ENCODE data around the gene ANKRD60.

The ANKRD60 gene, protein sequence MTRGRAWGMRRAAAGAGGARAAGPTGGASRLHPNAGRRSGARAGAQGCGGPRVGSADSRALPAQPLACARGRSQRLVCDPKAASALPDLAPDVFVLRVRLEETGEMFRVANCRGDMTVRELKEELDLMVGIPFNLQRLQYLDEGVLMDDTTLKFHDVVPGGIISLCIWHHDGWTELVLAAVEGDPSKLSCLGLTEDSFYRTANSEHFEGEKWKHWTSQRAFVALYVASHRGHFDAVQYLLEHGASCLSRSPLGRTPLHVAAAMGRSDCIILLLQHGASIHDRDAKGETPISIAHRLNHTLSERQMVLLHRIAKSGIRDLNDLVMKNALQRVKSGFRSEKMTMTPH

DNA sequence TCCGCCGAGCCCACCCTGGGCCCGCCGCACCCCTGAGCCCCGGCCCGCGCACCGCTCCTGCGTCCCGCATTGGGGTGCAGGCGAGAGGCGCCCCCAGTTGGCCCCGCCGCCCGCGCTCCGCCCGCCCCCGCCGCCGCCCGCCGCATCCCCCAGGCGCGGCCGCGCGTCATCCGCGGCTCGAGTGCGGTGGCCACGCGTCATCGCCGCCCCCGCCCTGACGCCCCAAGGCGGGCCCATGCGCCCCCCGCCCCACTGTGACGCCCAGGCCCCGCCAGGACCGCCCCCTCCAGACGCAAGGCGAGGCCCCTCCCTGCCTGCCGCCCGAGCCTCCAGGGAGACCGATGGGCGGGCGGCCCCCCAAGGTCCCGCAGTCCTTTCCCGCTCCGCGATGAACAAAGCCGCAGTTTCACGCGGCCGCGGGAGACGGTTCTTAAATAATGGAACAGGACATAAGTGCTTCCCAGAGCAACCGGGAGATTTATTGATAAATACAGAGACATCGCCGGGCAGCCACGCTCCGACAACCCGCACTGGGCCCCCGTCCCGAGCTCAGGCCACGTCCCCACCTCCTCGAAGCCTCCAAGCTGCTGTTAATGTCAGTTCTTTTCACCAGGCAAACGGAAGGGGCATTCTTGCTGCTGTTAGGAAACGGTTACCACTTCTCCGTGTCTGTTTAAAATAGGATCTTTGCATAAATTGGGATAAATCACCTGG lies at the start of gene ANKRD60:
TSS of gene ANKRD60 (minus strand) at position 170 of the 714 bp plus-strand sequence. CDS start at position 170, 0 bp downstream.
- DNase-seq (ENCODE audit: low read depth) = no peak

DNA sequence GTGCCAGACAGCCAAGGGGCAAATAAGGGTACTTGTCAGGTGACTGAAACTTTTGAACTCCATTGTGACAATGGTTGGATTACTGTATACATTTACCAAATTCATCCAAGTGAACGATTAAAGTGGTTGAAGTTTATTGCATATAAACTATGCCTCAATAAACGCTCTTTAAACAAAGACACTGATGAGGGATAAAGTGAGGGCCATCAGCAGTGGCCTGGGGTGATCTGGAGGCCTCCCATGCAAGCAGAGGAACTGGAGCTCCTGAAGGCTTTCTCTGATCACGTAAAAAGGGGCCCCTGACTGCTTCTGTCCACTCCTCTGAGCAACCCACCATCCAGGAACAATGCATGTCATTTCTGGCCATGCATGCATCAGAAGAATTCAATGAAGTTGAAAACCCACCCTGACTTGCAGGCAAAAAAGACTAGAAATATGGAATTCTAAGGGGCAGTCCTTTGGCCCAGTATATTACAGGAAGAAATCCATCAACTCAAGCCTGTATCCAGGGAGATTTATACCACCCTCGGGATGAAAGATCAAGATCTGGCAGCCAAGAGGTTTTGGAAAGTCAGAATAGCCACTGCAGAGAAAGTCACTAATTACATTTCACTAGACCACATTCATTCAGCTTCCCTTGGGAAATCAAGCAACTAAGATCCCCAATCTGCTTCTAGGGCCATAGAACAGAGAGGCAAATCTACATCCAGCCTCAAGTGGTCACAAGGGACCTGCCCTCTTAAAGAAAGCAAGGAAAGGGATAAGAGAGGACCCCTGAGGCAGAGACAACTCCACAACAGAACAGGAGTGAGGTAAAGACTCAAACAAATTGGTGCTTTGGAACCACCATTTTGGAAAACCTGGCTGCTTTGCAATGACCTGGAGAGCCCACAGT lies 49.4 kb upstream of the ANKRD60 start:
- DNase-seq (ENCODE audit: low read depth) = no peak

DNA sequence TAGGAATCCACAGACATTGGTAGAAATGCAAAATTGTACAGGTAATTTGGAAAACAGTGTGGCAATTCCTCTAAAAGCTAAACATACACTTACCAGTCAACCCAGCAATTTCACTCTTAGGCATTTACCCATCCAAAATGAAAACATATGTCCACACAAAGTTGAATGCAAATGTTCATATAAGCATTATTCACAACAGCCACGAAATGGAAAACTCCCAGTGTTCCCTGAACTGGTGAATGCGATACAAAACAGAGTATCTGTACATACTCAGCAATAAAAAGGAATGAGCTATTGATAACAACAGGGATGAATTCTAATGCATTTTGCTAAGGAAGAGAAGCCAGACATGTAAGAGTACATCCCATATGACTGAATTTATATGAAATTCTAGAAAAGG lies 48.7 kb upstream of the ANKRD60 start:
- no peak for DNase-seq (ENCODE audit: low read depth)

DNA sequence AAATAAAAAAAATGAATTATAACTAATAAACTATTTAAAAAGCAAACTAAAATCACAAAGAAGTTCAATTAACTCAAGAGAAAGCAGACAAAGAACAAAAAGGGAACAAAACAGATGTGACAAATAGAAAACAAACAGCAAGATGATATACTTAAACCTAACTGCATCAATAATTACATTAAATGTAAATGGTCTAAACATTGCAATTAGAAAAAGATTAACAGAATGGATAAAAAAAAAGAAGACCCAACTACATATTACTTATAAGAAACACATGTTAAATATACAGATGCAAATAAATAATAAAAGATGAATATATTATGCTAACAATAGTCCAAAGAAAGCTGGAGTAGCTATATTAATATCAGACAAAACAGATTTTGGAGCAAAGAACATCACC lies 45.9 kb upstream of the ANKRD60 start:
- no peak for DNase-seq (ENCODE audit: low read depth)

DNA sequence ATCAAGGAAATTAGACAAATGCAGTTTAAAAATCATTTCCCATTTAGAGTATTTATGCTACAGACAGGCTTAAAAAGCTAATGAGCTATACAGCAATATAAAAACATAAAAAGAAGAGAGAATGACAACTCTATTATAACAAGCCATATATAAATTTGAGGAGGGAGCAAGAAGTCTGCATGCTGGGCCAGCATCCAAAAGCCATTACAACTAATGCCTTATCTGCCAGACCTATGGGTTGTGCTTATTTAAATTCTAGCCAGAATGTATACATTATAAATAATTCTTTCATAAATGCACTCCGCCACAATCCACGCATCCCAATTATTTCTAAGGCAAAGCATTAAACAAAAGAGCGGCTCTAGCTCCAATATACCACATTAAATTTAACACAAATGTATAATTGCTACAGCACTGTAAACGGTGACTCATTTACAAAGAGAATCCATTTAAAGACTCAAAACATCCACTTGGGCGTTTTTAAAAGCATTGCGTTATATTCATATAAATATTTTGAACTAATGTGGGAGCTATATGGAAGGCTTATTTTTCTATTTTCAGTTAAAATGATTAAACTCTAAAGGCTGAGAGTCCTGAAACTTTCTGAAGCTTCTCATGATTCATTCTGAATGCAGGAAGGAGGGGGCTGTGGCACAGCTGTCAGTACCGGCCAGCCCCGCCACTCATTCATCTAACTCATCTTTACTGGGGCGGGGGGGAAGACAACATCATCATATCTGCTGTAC lies 43.3 kb upstream of the ANKRD60 start:
- no peak for DNase-seq (ENCODE audit: low read depth)

DNA sequence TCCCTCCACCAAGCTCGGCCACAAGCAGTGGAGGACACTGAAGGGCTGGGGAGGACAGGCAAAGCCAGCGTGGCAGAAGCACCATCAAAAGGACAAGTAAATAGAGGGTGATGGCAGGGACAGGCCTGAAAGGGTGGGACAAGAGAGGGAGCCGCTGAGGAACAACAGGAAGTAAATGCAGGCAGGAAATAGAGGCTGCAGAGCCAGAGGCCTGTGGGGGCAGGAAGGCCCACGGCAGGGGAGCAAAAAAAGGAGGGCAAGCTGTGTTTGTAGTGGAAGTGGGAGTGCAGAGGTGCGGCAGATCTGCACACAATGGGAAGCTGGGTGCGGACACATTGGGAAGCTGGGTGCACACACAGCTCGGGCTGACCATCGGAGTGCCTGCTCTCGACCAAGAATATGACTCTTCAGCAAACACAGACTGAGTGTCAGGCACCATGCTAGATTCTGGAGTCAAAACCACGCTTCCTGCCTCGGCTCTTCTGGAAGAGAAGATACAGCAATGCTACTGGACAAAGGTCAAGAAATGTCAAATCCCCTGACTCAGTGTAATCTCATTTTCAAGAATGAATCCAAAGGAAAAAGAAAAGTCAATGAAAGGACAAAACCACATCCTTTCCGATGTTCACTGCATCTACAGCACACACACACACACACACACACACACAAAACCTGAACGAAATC lies 40.6 kb upstream of the ANKRD60 start:
- DNase-seq (ENCODE audit: low read depth) = no peak

DNA sequence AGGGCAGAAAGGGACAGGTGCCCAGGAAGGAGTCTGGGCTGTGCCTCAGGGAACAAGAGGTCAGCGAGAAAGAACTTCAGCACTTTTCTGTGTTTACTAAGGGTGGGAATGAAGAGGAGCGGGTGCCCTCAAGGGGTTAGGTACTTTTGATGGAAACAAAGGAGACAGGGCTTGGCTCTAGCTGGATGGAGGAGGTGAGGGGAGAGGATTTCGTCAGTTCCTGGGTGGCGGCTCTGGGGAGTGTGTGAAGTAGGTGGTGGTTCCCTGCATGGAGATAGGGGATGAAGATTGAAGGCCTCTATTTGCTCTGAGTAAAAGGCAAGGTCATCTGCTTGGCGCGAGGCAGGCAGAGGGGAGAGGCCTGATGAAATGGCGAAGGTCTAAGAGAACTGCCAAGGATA lies 40.0 kb upstream of the ANKRD60 start:
- DNase-seq (ENCODE audit: low read depth) = no peak

DNA sequence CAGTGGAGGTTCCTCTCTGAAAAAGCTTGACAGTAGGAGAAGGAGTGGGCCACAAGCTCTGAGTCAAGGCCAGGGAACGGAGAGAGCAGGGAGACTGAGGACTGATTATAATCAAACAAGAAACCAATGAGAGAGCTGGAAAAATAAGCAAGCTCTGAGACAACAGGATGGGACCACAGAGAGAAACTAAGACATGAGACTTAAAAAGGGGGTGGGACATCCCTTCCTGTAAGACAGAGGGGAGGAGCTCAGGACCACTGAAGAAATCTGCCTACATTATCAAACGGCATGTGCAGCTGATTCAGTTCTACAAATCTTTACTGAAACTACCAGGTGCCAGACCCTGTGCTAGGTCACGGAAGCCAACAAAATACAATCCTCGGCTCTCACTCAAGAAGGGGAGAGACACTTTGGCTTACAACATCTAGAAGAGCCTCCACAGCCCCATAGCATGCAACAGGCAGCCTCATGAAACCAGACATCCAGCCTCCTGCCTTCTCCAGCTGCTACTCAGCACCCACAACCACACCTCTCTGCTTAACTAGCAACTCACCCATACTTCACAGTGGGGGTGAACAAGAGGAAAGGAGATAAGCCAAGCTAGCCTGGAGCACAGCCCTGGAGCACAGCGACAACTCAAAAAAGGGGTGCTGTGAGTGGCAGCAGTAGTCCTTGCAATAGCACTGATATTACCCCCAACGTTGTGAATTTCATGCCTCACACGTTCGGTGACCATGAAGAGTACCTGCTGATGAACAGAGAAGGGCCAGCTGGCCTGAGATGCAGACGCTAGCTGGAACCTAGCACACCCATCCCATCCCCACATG lies 39.1 kb upstream of the ANKRD60 start:
- DNase-seq (ENCODE audit: low read depth) = no peak

DNA sequence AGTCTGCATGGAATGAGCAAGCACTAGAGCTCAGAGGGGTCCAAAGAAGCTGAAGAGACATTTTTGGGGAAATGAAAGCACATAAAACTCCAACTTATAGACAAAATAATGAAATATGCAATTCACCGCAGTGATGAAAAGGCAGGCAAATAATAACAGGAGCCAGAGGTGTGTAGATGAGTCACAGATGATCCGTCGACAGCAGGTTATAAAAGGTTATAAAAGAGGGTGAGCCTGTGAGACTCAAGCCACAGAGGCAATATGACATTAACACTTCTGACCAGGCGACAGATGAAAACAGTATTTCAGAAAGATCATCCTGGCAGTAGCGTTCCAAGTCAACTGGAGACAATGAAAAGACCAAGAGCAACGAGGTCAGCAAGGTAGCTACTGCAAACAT lies 35.8 kb upstream of the ANKRD60 start:
- DNase-seq (ENCODE audit: low read depth) = no peak

DNA sequence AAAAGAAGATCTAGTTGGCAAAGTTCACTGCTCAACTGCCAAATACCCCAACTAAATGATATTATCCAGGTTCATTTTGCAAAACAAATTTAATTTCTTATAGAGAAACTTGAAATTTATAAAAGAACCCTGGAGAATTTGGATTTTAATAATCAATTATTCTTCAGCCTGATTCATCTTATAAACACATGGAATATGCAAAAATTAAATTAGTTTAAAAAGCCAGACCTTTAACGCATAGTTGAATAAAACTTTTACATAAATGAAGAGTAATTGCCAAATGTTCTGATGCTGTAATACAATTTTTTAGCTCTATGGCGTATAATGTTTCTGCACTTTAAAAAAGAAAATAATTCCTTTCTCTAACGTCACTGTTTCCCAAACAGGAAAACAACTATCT lies 33.2 kb upstream of the ANKRD60 start:
- DNase-seq (ENCODE audit: low read depth) = no peak

DNA sequence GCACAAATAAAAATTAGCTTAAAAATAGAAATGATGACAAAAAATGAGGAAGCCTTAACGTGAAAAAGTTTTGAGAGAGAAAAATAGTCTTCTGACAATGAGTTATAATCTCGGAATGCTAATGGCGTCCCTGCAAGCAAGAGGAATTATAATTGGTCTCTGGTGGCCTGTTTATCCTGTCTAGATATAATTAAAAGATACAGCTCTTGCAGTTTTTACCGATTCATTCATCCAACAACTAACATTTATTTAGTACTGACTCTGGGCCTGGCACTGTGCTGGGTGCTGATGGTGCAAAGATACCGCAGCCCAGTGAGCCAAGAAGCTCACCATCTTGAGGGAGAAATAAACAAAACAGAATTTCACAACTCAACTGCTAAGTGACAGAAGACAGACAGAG lies 31.6 kb upstream of the ANKRD60 start:
- DNase-seq (ENCODE audit: low read depth) = no peak

DNA sequence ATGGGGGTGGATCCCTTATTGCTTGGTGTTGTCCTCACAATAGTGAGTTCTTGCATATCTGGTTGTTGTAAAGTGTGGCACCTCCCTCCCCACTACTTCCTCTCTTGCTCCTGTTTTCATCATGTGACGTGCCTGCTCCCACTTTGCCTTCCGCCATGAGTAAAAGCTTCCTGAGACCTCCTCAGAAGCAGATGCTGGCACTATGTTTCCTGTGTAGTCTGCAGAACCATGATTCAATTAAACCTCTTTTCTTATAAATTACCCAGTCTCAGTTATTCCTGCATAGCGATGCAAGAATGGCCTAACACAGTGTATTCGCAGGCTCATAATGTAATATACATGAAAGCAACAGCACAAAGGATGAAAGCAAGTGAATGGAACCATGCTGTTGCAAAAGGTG lies 28.4 kb upstream of the ANKRD60 start:
- DNase-seq (ENCODE audit: low read depth) = no peak

DNA sequence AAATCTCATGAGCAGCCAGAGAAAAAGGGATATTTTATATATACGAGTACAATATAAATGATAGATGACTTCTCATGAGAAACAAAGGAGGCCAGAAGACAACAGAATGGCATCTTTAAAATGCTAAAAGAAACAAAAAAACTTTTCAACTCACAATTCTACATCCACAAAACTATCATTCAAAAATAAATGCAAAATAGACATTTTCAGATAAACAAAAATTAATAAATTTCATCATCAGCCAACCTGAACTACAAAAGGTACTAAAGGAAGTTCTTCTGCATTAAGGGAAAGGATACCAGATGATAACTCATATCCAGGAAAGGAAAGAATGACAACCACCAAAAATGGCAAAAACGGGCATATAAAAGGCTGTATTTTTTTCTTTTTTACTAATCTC lies 27.9 kb upstream of the ANKRD60 start:
- no peak for DNase-seq (ENCODE audit: low read depth)

DNA sequence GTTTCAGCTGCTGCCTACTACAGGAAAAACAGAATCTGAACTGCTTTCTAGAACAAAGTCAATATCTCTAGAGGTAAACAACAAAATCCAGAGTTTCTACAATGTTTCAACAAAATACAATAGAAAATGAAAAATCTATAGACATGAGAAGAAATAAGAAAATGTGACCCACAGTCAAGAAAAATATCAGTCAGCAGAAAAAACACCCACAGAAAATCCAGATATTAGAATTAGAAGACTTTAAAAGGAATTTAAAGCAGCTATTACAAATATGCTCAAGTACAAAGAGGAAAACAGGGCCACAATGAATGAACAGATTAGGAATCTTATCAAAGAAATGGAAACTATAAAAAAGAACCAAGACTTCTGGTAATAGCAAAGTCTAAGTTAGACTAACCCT lies 26.4 kb upstream of the ANKRD60 start:
- no peak for DNase-seq (ENCODE audit: low read depth)

DNA sequence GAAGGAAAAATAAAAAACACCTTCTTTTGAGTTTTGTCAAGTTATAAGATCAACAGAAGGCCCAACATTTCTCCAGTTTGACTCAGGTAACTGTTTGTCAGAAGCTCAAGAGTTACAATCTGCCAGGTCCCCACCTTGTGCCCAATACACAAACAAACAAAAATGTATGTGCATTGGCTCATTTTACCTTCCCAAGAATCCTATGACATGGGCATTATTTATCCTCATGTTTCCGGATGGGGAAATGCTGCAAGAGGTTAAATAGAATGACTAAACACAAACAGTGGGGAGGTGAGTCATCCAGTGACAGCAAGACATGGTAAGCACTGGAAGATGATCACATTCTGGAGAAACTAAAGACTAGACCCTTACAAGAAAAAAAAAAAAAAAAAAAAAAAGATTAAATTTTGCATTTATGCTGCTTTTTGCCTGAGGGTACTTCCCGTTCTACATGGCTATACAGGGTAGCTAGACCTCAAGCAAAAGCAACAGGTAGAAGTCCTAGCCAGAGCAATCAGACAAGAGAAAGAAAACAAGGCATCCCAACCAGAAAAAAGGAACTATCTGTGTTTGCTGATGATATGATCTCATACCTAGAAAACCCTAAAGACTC lies 23.6 kb upstream of the ANKRD60 start:
- DNase-seq (ENCODE audit: low read depth) = no peak

DNA sequence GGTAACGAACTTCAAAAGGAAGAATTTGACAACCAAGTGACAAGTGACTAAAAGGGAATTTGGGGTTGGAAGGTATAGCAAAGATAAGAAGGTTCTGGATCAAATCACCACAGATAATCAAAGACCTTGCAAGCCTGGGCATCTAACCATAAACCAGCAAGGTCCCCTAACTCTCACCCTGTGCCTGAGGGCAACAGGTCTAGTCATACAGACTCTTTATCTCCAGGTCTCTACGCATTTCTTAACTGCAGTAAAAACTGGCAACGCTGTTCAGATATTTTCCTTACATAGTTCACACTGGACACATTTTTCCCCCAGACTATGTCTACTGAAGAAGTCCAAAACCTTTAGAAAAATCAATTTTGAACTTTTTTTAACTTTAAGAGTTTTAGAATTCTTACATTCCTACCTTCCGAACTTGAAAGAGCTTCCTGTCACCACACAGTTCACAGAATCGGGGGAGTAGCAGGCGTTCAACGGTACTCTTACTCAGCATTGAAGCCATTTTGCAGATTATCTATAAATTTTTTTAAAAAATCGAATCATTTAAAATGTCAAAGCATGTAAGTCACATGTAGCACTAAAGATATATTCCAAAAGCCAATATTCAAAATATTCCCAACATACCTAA lies 23.0 kb upstream of the ANKRD60 start:
- DNase-seq (ENCODE audit: low read depth) = no peak

DNA sequence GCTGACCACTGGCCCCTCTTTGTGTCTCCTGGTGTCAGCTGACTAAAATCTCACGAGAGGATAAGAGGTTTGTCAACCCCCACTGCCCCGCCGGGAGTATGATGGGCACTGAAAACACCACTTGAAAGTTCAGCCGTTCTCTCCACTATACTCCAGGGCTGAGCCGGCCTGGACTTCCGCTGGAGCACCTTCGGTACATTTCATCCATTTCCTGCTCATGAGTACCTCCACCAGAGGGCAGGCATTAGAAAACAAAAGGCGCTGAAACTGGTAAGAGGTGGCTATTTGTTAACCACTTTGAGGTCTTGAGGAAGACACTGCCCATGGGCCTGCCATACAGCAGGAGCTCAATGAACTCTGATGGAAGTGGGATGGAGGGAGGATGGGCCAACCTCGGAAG lies 17.9 kb upstream of the ANKRD60 start:
- no peak for DNase-seq (ENCODE audit: low read depth)

DNA sequence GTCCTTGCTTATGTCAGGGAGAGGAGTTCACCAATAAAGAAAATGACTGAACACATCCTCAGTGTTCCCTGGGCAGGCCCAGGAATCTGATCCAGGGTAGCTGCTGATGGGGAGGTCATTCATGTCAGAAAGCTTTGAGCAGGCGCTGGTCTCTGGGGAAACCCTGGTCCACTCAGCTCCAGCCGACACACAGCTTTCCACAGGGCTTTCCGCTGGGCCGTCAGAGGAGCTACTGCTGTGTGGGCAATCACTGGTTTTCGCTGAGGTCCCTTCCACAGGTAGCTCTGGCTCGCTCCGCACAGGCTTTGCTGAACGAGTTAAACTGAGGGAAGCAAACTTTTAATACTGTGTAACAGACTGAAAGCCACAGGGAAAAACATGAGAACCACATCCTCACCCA lies 17.5 kb upstream of the ANKRD60 start:
- no peak for DNase-seq (ENCODE audit: low read depth)

DNA sequence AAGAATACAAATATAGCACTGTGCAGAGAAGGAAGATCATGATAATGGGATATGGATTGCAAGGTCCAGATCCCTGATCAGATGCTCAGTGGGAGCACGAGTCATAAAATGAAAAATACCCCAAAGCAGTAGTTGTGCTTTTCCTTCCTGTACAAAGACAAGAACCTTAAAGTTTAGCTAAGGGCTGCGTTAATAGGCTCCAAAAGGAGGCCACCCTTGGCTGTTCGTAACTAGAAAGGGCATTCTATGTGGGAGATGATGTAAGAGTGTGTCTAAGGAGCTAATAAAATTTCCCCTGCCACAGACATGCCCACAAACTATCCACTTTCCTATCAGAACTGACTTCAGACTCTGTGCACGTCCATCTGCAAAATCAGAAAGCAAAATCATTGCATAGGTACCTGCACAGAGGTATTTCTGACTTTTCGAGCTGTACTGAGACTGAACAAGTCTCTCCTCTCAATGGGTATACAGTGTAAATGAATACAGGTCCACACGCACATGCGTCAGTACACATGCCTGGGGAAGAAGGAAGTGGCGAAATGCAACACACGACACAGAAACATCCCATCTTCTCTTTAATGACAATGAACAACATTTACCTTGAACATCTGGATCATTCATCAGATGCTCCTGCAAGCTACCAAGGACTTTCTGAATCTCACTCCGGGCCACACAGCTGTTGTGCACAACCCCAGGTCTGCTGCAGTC lies 16.9 kb upstream of the ANKRD60 start:
- no peak for DNase-seq (ENCODE audit: low read depth)
